ENCODE measurements around the gene TCOF1.
A peak's percentile ranks its signal among the peaks of the same experiment; 100 is the strongest.

The TCOF1 gene

GRCh38 chr5:150346592-150346991 lies 10.9 kb upstream of the TCOF1 start:
- no peak for TF ChIP-seq CTCF (IDR thresholded peaks at IDR 0.05; ENCODE audit: low read depth, low read length, missing control alignments)
- no peak for DNase-seq (ENCODE audit: extremely low read depth, low read depth)
- H3K4me3 ChIP-seq (replicated peaks; ENCODE audit: low read depth, low read length), result no peak overlapping the region

- H3K4me3 ChIP-seq (replicated peaks; ENCODE audit: low read depth, low read length), result no peak overlapping the region
- no peak for DNase-seq (ENCODE audit: extremely low read depth, low read depth)
- no peak for TF ChIP-seq CTCF (IDR thresholded peaks at IDR 0.05; ENCODE audit: low read depth, low read length, missing control alignments)
Observed at GRCh38 chr5:150347003-150347402, 10.5 kb upstream of the TCOF1 start.

GRCh38 chr5:150347451-150347850 lies 10.0 kb upstream of the TCOF1 start:
- no peak for DNase-seq (ENCODE audit: extremely low read depth, low read depth)
- no peak for TF ChIP-seq CTCF (IDR thresholded peaks at IDR 0.05; ENCODE audit: low read depth, low read length, missing control alignments)
- no peak overlapping the region for H3K4me3 ChIP-seq (replicated peaks; ENCODE audit: low read depth, low read length)

GRCh38 chr5:150349681-150350275 lies 7.7 kb upstream of the TCOF1 start:
- DNase-seq (ENCODE audit: extremely low read depth, low read depth), result no peak
- TF ChIP-seq CTCF (IDR thresholded peaks at IDR 0.05; ENCODE audit: low read depth, low read length, missing control alignments), result no peak
- no peak overlapping the region for H3K4me3 ChIP-seq (replicated peaks; ENCODE audit: low read depth, low read length)

GRCh38 chr5:150350524-150351344 lies 6.8 kb upstream of the TCOF1 start:
- DNase-seq (ENCODE audit: extremely low read depth, low read depth), result peak; percentile 43
- no peak overlapping the region for H3K4me3 ChIP-seq (replicated peaks; ENCODE audit: low read depth, low read length)
- TF ChIP-seq CTCF (IDR thresholded peaks at IDR 0.05; ENCODE audit: low read depth, low read length, missing control alignments), result peak; percentile 69

- H3K4me3 ChIP-seq (replicated peaks; ENCODE audit: low read depth, low read length), result no peak overlapping the region
- DNase-seq (ENCODE audit: extremely low read depth, low read depth), result no peak
- no peak for TF ChIP-seq CTCF (IDR thresholded peaks at IDR 0.05; ENCODE audit: low read depth, low read length, missing control alignments)
Observed at GRCh38 chr5:150352244-150353031, 5.1 kb upstream of the TCOF1 start.
